ENCODE results near the gene PLA2G15. TPM values are rescaled to one million over a fixed set of nuclear protein-coding genes. Genes with fewer than 3 reads are reported as not detected.

Gene PLA2G15
- polyA plus RNA-seq, 1 experiment = 15.7 TPM

DNA sequence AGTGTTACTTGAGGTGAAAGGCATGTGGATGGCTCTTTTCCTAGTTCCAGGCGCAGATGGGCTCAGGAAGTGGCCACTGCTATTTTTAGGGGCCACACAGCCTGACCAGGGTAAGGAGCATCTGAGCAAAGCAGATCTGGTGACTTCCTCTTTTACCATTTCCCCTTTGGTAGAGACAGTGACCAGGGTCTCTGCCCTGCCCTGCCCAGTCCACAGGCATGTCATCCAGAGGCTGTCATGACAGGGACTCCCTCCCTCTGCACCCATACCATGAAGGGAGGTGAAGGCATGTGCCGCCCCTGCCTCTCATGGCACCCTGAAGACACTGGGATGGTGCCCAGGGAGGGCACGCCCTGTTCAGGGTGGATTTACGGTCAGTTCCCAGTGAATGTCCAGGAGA lies 2.2 kb downstream of the PLA2G15 start:
- ChIA-PET CTCF (interaction anchor here (1.3 kb wide), 1 partner anchor 15 kb away, joined by 9 read pairs; no protein-coding TSS in a partner anchor), POLR2A (interaction anchor here (0.7 kb wide), 1 partner anchor 281 kb away, joined by 4 read pairs; no protein-coding TSS in a partner anchor)
- TF ChIP-seq, protein P1, sequence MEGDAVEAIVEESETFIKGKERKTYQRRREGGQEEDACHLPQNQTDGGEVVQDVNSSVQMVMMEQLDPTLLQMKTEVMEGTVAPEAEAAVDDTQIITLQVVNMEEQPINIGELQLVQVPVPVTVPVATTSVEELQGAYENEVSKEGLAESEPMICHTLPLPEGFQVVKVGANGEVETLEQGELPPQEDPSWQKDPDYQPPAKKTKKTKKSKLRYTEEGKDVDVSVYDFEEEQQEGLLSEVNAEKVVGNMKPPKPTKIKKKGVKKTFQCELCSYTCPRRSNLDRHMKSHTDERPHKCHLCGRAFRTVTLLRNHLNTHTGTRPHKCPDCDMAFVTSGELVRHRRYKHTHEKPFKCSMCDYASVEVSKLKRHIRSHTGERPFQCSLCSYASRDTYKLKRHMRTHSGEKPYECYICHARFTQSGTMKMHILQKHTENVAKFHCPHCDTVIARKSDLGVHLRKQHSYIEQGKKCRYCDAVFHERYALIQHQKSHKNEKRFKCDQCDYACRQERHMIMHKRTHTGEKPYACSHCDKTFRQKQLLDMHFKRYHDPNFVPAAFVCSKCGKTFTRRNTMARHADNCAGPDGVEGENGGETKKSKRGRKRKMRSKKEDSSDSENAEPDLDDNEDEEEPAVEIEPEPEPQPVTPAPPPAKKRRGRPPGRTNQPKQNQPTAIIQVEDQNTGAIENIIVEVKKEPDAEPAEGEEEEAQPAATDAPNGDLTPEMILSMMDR (IDR thresholded peaks at IDR 0.05; ENCODE audit: low read depth, low read length) = no peak
- no peaks in the 10 kb centered on the region for H3K27me3 ChIP-seq (ENCODE audit: control insufficient read depth, insufficient read depth, low read length)
- no peak overlapping the region for H3K4me3 ChIP-seq (ENCODE audit: low read depth, low read length)
- no peak for DNase-seq (ENCODE audit: low read depth, low spot score)
- H3K27ac ChIP-seq (ENCODE audit: low read depth, low read length) = no peak overlapping the region
- peaks cover 3% of the 10 kb centered on the region; the same call in 1 of the 2 replicates for H3K9me3 ChIP-seq (ENCODE audit: control insufficient read depth, insufficient read depth, low read length)

DNA sequence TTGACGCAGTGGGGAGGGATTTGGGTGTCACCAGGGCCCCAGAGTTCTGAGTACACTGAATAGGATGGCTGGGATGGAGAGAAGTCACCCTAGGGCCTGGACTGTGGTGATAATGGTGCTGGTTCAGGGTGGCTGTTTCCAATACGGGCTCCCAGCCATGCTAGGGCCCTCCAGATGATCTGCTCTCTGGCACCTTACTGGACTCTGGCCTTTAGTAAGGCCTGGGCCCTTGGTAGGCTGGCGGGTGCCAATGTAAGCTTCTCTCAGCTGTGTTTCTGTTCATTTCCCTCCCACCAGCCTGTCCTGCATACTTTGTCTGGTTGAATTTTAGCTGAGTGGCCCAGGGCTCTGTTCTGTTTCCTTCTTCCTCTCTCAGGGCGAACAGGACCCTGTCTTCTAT lies 2.8 kb downstream of the PLA2G15 start:
- H3K4me3 ChIP-seq (ENCODE audit: low read depth, low read length) = no peak overlapping the region
- H3K27me3 ChIP-seq (ENCODE audit: control insufficient read depth, insufficient read depth, low read length) = no peaks in the 10 kb centered on the region
- ChIA-PET POLR2A (interaction anchor here (0.7 kb wide), 1 partner anchor 281 kb away, joined by 4 read pairs; no protein-coding TSS in a partner anchor), CTCF (interaction anchor here (0.6 to 1.3 kb wide), 2 partner anchors 14 to 81 kb away, joined by 3 to 9 read pairs; no protein-coding TSS in a partner anchor)
- H3K27ac ChIP-seq (ENCODE audit: low read depth, low read length) = no peak overlapping the region
- DNase-seq (ENCODE audit: low read depth, low spot score) = no peak
- H3K9me3 ChIP-seq (ENCODE audit: control insufficient read depth, insufficient read depth, low read length) = peaks cover 3% of the 10 kb centered on the region; the same call in 1 of the 2 replicates
- TF ChIP-seq, protein P1 (IDR thresholded peaks at IDR 0.05; ENCODE audit: low read depth, low read length) = no peak

DNA sequence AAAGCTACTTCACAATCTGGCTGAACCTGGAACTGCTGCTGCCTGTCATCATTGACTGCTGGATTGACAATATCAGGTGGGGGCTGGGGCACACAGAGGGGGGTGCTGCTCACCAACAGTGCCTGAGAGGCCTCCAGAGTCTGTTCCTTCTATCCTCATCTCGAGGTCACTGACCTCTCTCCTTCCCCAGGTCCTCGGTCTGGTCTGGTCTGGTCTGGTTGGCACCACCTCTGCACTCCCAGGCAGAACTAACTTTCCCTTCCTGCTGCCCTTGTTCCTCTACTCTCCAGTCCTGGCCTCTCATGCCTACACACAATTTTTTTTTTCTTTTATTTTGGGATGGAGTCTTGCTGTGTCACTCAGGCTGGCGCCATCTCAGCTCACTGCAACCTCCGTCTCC lies 4.2 kb downstream of the PLA2G15 start:
- no peak for DNase-seq (ENCODE audit: low read depth, low spot score)
- peaks cover 3% of the 10 kb centered on the region; the same call in 1 of the 2 replicates for H3K9me3 ChIP-seq (ENCODE audit: control insufficient read depth, insufficient read depth, low read length)
- H3K27ac ChIP-seq (ENCODE audit: low read depth, low read length) = no peak overlapping the region
- TF ChIP-seq, protein P1 (IDR thresholded peaks at IDR 0.05; ENCODE audit: low read depth, low read length) = no peak
- CTCF ChIA-PET = no interaction called here
- H3K4me3 ChIP-seq (ENCODE audit: low read depth, low read length) = no peak overlapping the region
- no peaks in the 10 kb centered on the region for H3K27me3 ChIP-seq (ENCODE audit: control insufficient read depth, insufficient read depth, low read length)
- POLR2A ChIA-PET = no interaction called here

DNA sequence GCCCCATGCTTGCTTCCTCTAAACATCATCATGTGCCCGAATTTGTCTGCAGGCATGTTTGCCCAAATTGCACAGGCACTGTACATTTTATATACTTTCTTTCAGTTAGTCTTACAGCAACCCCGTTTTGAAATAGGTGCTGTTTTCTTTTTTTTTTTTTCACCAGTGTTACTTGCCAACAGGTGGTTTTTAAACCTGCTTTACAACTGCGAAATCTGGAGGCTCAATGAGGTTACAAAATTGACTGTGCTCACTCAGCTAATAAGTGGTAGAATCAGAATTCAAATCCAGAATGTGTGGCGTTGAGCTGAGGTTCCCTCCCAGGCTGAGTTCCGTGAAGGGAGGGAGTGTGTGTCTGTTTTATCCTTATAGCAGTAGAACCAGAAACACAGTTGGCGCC lies 5.8 kb downstream of the PLA2G15 start:
- POLR2A ChIA-PET = no interaction called here
- H3K9me3 ChIP-seq (ENCODE audit: control insufficient read depth, insufficient read depth, low read length) = no peaks in the 10 kb centered on the region
- TF ChIP-seq, protein P1 (IDR thresholded peaks at IDR 0.05; ENCODE audit: low read depth, low read length) = no peak
- no peak overlapping the region for H3K4me3 ChIP-seq (ENCODE audit: low read depth, low read length)
- H3K27me3 ChIP-seq (ENCODE audit: control insufficient read depth, insufficient read depth, low read length) = no peaks in the 10 kb centered on the region
- no peak for DNase-seq (ENCODE audit: low read depth, low spot score)
- H3K27ac ChIP-seq (ENCODE audit: low read depth, low read length) = no peak overlapping the region
- CTCF ChIA-PET = interaction anchor here (1.1 kb wide), 1 partner anchor 78 kb away, joined by 5 read pairs; no protein-coding TSS in a partner anchor

DNA sequence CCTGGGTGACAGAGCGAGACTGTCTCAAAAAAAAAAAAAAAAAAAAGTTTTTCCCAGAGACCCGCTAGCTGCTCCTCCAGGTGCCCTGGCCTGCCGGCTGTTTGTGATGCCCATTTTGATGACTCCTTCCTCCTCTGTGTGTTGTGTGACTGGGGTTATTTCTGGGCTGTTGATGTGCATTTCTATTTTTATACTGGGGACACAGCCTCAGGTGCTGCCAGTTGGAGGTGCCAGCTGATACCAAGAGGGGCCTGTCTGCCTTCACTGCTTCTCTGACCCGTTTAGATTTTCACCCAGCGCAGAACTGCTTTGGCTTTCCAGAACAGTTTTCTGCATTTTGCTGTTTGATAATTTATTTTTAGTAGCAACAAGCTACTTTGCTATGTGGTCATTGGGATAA lies 6.7 kb downstream of the PLA2G15 start:
- Histone ChIP-seq H3K4me3 (ENCODE audit: low read depth, low read length) (no peak overlapping the region), H3K27ac (ENCODE audit: low read depth, low read length) (no peak overlapping the region), H3K27me3 (ENCODE audit: control insufficient read depth, insufficient read depth, low read length) (no peaks in the 10 kb centered on the region), H3K9me3 (ENCODE audit: control insufficient read depth, insufficient read depth, low read length) (no peaks in the 10 kb centered on the region)
- TF ChIP-seq, protein P1 (IDR thresholded peaks at IDR 0.05; ENCODE audit: low read depth, low read length) = no peak
- no peak for DNase-seq (ENCODE audit: low read depth, low spot score)
- ChIA-PET CTCF (interaction anchor here (1.1 kb wide), 1 partner anchor 77 kb away, joined by 5 read pairs; no protein-coding TSS in a partner anchor), POLR2A (interaction anchor here (1.4 kb wide), 1 partner anchor 12 kb away, joined by 4 read pairs; the partner anchor contains the start of gene SLC7A6)
